NCI-H82 treated with DMSO at 0.1 percent for 48 hours (cell line): ENCODE measurements around the gene RETREG1.
"Not testable (repeated sequence)": the region's sequence is repeated elsewhere in the genome, so short reads cannot be mapped to it uniquely, and the experiment has no call there.

Source experiments
- DNase-seq: peaks from one replicate; lab custom pipeline; 2025; ENCODE audit not compliant: unreplicated experiment; lab: John Stamatoyannopoulos, UW

Gene RETREG1

GRCh38 chr5:16616536-16617273 is at the start of gene RETREG1:
TSS of gene RETREG1 (minus strand) at chr5:16616997. CDS start at chr5:16616971, 26 bp downstream.
- no peak for DNase-seq

- DNase-seq, result no peak
Measured at GRCh38 chr5:16666130-16666882, 49.5 kb upstream of the RETREG1 start.

GRCh38 chr5:16665601-16666000 is 48.8 kb upstream of the RETREG1 start:
- no peak for DNase-seq

- no peak for DNase-seq
Measured at GRCh38 chr5:16664368-16664767, 47.6 kb upstream of the RETREG1 start.

GRCh38 chr5:16663840-16664239 is 47.0 kb upstream of the RETREG1 start:
- no peak for DNase-seq

GRCh38 chr5:16661713-16662112 is 44.9 kb upstream of the RETREG1 start:
- DNase-seq, result no peak

GRCh38 chr5:16660982-16661381 is 44.2 kb upstream of the RETREG1 start:
- no peak for DNase-seq

GRCh38 chr5:16659536-16659935 is 42.7 kb upstream of the RETREG1 start:
- DNase-seq, result no peak

- no peak for DNase-seq
Measured at GRCh38 chr5:16656561-16657191, 39.9 kb upstream of the RETREG1 start.

- DNase-seq, result no peak
Measured at GRCh38 chr5:16654647-16655334, 38.0 kb upstream of the RETREG1 start.

- DNase-seq, result not testable (repeated sequence)
Measured at GRCh38 chr5:16648739-16649138, 31.9 kb upstream of the RETREG1 start.

GRCh38 chr5:16644301-16644889 is 27.6 kb upstream of the RETREG1 start:
- DNase-seq, result no peak

- DNase-seq, result no peak
Measured at GRCh38 chr5:16642867-16643266, 26.1 kb upstream of the RETREG1 start.

GRCh38 chr5:16639206-16639605 is 22.4 kb upstream of the RETREG1 start:
- DNase-seq, result no peak

- no peak for DNase-seq
Measured at GRCh38 chr5:16628376-16628775, 11.6 kb upstream of the RETREG1 start.

- no peak for DNase-seq
Measured at GRCh38 chr5:16626696-16627264, 10.0 kb upstream of the RETREG1 start.

GRCh38 chr5:16625096-16625495 is 8.3 kb upstream of the RETREG1 start:
- DNase-seq, result no peak

GRCh38 chr5:16619136-16619535 is 2.3 kb upstream of the RETREG1 start:
- no peak for DNase-seq

GRCh38 chr5:16618138-16618897 is 1.5 kb upstream of the RETREG1 start:
- no peak for DNase-seq
